ENCODE measurements around the gene MMD2. TPM values are rescaled to one million over a fixed set of nuclear protein-coding genes. Genes with fewer than 3 reads are reported as not detected.

Gene MMD2
- total and polyA plus RNA-seq, 2 experiments from 2014 or later, result 0.11 to 0.38 TPM

- Mint-ChIP-seq H3K27me3 (ENCODE audit: insufficient read depth, low read depth, poor library complexity) (peaks cover 8% of the 10 kb centered on the region), H3K36me3 (ENCODE audit: low read depth) (no peaks in the 10 kb centered on the region), H3K9me3 (no peaks in the 10 kb centered on the region), H3K4me1 (no peaks in the 10 kb centered on the region), H3K4me3 (no peak overlapping the region), H3K27ac (no peak overlapping the region)
- no peaks in the 10 kb centered on the region for H3K4me1 ChIP-seq (ENCODE audit: insufficient read depth)
- H4K20me1 ChIP-seq (replicated peaks; ENCODE audit: insufficient read depth), result no peaks in the 10 kb centered on the region
- H3K36me3 ChIP-seq (ENCODE audit: insufficient read depth), result no peaks in the 10 kb centered on the region
- TF ChIP-seq EZH2 (IDR thresholded peaks at IDR 0.05; ENCODE audit: low read depth, unreplicated experiment), result no peak
- TF ChIP-seq ZNF331 (CRISPR knock-in tag; IDR thresholded peaks at IDR 0.05; ENCODE audit: low read depth), result no peak
- TF ChIP-seq EZH2phosphoT487 (IDR thresholded peaks at IDR 0.05; ENCODE audit: unreplicated experiment), result no peak
- TF ChIP-seq ETS1 (IDR thresholded peaks at IDR 0.05), result no peak
- no peak for TF ChIP-seq POLR2AphosphoS5 (IDR thresholded peaks at IDR 0.05; ENCODE audit: low read depth)
- TF ChIP-seq CTCF (conservative IDR thresholded peaks at IDR 0.05; ENCODE audit: low read depth in 2 of 2), result no peak
- no peak for TF ChIP-seq NANOG (IDR thresholded peaks at IDR 0.05; ENCODE audit: borderline replicate concordance)
- no peak for TF ChIP-seq REST (IDR thresholded peaks at IDR 0.05; ENCODE audit: unreplicated experiment)
- TF ChIP-seq JUNB (IDR thresholded peaks at IDR 0.05; ENCODE audit: unreplicated experiment), result no peak
- TF ChIP-seq ZNF114 (CRISPR knock-in tag; IDR thresholded peaks at IDR 0.05), result no peak
- no peak for TF ChIP-seq ZNF462 (CRISPR knock-in tag; IDR thresholded peaks at IDR 0.05)
- TF ChIP-seq CREB1 (CRISPR knock-in tag; IDR thresholded peaks at IDR 0.05; ENCODE audit: low read depth), result no peak
- no peak for TF ChIP-seq STAT1 (IDR thresholded peaks at IDR 0.05; ENCODE audit: unreplicated experiment)
- no peak for DNase-seq (ENCODE audit: low spot score)
- no peak overlapping the region for H3K4me3 ChIP-seq
- H3F3A ChIP-seq (replicated peaks; ENCODE audit: low read depth), result no peaks in the 10 kb centered on the region
- H3K9me2 ChIP-seq (ENCODE audit: insufficient read depth), result no peaks in the 10 kb centered on the region
- H2AFZ ChIP-seq, result no peak overlapping the region
- no peaks in the 10 kb centered on the region for H3K79me2 ChIP-seq (replicated peaks; ENCODE audit: insufficient read depth)
- no peaks in the 10 kb centered on the region for H3K27me3 ChIP-seq (ENCODE audit: insufficient read depth)
- no peak for ATAC-seq
- no peak overlapping the region for H3K4me2 ChIP-seq
- H3K27ac ChIP-seq (ENCODE audit: low read depth), result no peak overlapping the region
Observed at GRCh38 chr7:4929005-4929404, 30.0 kb downstream of the MMD2 start.

Measured in GM23338 (cell line).